GM23338 (cell line): ENCODE results near the gene PPP2R1B.

ENCODE experiments used
- CREB1 ChIP-seq: fragments of 250-450 bp; sonication (Bioruptor Pico); IDR thresholded peaks from 2 replicates; pipeline ENCODE4 v1.5.0; 2020; ENCODE audit warnings: low read depth, mild to moderate bottlenecking, moderate library complexity
- EZH2 ChIP-seq: fragments of 200-600 bp; sonication (generic); IDR thresholded peaks from one replicate; pipeline ENCODE4 v1.8.0; 2017; ENCODE audit warnings: antibody characterized with exemption, mild to moderate bottlenecking, low read depth; ENCODE audit not compliant: unreplicated experiment
- EZH2phosphoT487 ChIP-seq: fragments of 200-600 bp; sonication (generic); IDR thresholded peaks from one replicate; pipeline ENCODE4 v1.8.1; 2018; ENCODE audit warnings: antibody characterized with exemption; ENCODE audit not compliant: unreplicated experiment
- JUNB ChIP-seq: IDR thresholded peaks from one replicate; pipeline ENCODE4 v1.6.1; 2016; ENCODE audit warnings: antibody characterized with exemption; ENCODE audit not compliant: unreplicated experiment
- NANOG ChIP-seq: IDR thresholded peaks from 2 replicates; pipeline ENCODE4 v1.6.1; 2016; ENCODE audit warnings: antibody characterized with exemption, borderline replicate concordance
- POLR2AphosphoS5 ChIP-seq: IDR thresholded peaks from 2 replicates; pipeline ENCODE4 v1.6.1; 2016; ENCODE audit warnings: antibody characterized with exemption, low read depth
- ZNF331 ChIP-seq: fragments of 250-450 bp; sonication (Bioruptor Pico); IDR thresholded peaks from 2 replicates; pipeline ENCODE4 v1.5.0; 2020; ENCODE audit warnings: low read depth, mild to moderate bottlenecking, moderate library complexity
- TF ChIP-seq, protein P1 (sequence below): IDR thresholded peaks from one replicate; pipeline ENCODE4 v1.6.1; 2018; ENCODE audit warnings: antibody characterized with exemption; ENCODE audit not compliant: unreplicated experiment
- TF ChIP-seq, protein P2 (sequence below), 2 experiments: fragments of 200-600 bp in 1 of 2; sonication (generic) in 1 of 2; conservative IDR thresholded peaks; 2 replicates each; pipeline versions ENCODE4 v1.5.1 to v1.6.1; 2016 to 2017; ENCODE audit warnings: antibody characterized with exemption in 2 of 2, low read depth in 2 of 2, mild to moderate bottlenecking in 2 of 2, moderate library complexity in 1 of 2
- TF ChIP-seq, protein P3 (sequence below): fragments of 250-450 bp; sonication (Bioruptor Pico); IDR thresholded peaks from 2 replicates; pipeline ENCODE4 v1.5.0; 2020; ENCODE audit warnings: mild to moderate bottlenecking, moderate library complexity
- TF ChIP-seq, protein P4 (sequence below): IDR thresholded peaks from 2 replicates; pipeline ENCODE4 v1.6.1; 2016; ENCODE audit warnings: antibody characterized with exemption

DNA sequence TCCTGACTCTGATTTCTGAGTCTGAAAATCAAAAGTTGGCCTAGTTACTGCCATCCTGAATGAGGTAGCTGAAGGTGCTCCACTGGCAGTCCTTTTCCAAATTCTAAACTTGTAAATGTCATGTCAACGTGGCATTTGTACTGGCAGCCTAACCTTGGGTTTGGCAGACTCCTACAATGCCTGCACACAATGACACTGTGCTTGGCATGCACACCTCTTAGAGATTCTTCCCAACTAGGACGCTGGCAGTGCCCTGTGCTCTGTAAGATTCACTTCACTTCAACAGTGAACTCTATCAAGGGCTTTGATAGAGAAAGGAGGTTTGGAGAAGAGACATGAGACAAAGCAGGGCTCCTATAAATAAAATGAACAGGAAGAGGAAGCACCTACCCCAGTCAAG is 21.9 kb upstream of the PPP2R1B start:
- TF ChIP-seq, protein P1, sequence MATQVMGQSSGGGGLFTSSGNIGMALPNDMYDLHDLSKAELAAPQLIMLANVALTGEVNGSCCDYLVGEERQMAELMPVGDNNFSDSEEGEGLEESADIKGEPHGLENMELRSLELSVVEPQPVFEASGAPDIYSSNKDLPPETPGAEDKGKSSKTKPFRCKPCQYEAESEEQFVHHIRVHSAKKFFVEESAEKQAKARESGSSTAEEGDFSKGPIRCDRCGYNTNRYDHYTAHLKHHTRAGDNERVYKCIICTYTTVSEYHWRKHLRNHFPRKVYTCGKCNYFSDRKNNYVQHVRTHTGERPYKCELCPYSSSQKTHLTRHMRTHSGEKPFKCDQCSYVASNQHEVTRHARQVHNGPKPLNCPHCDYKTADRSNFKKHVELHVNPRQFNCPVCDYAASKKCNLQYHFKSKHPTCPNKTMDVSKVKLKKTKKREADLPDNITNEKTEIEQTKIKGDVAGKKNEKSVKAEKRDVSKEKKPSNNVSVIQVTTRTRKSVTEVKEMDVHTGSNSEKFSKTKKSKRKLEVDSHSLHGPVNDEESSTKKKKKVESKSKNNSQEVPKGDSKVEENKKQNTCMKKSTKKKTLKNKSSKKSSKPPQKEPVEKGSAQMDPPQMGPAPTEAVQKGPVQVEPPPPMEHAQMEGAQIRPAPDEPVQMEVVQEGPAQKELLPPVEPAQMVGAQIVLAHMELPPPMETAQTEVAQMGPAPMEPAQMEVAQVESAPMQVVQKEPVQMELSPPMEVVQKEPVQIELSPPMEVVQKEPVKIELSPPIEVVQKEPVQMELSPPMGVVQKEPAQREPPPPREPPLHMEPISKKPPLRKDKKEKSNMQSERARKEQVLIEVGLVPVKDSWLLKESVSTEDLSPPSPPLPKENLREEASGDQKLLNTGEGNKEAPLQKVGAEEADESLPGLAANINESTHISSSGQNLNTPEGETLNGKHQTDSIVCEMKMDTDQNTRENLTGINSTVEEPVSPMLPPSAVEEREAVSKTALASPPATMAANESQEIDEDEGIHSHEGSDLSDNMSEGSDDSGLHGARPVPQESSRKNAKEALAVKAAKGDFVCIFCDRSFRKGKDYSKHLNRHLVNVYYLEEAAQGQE: no peak
- TF ChIP-seq, protein P2, sequence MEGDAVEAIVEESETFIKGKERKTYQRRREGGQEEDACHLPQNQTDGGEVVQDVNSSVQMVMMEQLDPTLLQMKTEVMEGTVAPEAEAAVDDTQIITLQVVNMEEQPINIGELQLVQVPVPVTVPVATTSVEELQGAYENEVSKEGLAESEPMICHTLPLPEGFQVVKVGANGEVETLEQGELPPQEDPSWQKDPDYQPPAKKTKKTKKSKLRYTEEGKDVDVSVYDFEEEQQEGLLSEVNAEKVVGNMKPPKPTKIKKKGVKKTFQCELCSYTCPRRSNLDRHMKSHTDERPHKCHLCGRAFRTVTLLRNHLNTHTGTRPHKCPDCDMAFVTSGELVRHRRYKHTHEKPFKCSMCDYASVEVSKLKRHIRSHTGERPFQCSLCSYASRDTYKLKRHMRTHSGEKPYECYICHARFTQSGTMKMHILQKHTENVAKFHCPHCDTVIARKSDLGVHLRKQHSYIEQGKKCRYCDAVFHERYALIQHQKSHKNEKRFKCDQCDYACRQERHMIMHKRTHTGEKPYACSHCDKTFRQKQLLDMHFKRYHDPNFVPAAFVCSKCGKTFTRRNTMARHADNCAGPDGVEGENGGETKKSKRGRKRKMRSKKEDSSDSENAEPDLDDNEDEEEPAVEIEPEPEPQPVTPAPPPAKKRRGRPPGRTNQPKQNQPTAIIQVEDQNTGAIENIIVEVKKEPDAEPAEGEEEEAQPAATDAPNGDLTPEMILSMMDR (conservative IDR thresholded peaks at IDR 0.05; ENCODE audit: low read depth in 2 of 2): no peak
- TF ChIP-seq, protein P3, sequence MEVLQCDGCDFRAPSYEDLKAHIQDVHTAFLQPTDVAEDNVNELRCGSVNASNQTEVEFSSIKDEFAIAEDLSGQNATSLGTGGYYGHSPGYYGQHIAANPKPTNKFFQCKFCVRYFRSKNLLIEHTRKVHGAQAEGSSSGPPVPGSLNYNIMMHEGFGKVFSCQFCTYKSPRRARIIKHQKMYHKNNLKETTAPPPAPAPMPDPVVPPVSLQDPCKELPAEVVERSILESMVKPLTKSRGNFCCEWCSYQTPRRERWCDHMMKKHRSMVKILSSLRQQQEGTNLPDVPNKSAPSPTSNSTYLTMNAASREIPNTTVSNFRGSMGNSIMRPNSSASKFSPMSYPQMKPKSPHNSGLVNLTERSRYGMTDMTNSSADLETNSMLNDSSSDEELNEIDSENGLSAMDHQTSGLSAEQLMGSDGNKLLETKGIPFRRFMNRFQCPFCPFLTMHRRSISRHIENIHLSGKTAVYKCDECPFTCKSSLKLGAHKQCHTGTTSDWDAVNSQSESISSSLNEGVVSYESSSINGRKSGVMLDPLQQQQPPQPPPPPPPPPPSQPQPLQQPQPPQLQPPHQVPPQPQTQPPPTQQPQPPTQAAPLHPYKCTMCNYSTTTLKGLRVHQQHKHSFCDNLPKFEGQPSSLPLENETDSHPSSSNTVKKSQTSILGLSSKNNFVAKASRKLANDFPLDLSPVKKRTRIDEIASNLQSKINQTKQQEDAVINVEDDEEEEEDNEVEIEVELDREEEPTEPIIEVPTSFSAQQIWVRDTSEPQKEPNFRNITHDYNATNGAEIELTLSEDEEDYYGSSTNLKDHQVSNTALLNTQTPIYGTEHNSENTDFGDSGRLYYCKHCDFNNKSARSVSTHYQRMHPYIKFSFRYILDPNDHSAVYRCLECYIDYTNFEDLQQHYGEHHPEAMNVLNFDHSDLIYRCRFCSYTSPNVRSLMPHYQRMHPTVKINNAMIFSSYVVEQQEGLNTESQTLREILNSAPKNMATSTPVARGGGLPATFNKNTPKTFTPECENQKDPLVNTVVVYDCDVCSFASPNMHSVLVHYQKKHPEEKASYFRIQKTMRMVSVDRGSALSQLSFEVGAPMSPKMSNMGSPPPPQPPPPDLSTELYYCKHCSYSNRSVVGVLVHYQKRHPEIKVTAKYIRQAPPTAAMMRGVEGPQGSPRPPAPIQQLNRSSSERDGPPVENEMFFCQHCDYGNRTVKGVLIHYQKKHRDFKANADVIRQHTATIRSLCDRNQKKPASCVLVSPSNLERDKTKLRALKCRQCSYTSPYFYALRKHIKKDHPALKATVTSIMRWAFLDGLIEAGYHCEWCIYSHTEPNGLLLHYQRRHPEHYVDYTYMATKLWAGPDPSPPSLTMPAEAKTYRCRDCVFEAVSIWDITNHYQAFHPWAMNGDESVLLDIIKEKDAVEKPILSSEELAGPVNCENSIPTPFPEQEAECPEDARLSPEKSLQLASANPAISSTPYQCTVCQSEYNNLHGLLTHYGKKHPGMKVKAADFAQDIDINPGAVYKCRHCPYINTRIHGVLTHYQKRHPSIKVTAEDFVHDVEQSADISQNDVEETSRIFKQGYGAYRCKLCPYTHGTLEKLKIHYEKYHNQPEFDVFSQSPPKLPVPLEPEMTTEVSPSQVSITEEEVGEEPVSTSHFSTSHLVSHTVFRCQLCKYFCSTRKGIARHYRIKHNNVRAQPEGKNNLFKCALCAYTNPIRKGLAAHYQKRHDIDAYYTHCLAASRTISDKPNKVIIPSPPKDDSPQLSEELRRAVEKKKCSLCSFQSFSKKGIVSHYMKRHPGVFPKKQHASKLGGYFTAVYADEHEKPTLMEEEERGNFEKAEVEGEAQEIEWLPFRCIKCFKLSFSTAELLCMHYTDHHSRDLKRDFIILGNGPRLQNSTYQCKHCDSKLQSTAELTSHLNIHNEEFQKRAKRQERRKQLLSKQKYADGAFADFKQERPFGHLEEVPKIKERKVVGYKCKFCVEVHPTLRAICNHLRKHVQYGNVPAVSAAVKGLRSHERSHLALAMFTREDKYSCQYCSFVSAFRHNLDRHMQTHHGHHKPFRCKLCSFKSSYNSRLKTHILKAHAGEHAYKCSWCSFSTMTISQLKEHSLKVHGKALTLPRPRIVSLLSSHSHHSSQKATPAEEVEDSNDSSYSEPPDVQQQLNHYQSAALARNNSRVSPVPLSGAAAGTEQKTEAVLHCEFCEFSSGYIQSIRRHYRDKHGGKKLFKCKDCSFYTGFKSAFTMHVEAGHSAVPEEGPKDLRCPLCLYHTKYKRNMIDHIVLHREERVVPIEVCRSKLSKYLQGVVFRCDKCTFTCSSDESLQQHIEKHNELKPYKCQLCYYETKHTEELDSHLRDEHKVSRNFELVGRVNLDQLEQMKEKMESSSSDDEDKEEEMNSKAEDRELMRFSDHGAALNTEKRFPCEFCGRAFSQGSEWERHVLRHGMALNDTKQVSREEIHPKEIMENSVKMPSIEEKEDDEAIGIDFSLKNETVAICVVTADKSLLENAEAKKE: no peak
- TF ChIP-seq POLR2AphosphoS5 (no peak), EZH2 (no peak), JUNB (no peak), EZH2phosphoT487 (no peak), NANOG (no peak), ZNF331 (CRISPR knock-in tag) (no peak), CREB1 (no peak)
- TF ChIP-seq, protein P4, sequence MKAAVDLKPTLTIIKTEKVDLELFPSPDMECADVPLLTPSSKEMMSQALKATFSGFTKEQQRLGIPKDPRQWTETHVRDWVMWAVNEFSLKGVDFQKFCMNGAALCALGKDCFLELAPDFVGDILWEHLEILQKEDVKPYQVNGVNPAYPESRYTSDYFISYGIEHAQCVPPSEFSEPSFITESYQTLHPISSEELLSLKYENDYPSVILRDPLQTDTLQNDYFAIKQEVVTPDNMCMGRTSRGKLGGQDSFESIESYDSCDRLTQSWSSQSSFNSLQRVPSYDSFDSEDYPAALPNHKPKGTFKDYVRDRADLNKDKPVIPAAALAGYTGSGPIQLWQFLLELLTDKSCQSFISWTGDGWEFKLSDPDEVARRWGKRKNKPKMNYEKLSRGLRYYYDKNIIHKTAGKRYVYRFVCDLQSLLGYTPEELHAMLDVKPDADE: no peak
